22Rv1 (cell line): ENCODE data around the gene SLC49A3.

ENCODE experiments used
- ZFX ChIP-seq: fragments of 450-650 bp; IDR thresholded peaks from 2 replicates; pipeline ENCODE4 v1.6.1; 2017; ENCODE audit warnings: antibody characterized with exemption, borderline replicate concordance
- TF ChIP-seq, protein P1 (sequence below): fragments of 450-650 bp; IDR thresholded peaks from 2 replicates; pipeline ENCODE4 v1.5.1; 2017; ENCODE audit warnings: mild to moderate bottlenecking

GRCh38 chr4:702618-703048, 13.7 kb upstream of the SLC49A3 start:
- TF ChIP-seq, protein P1, sequence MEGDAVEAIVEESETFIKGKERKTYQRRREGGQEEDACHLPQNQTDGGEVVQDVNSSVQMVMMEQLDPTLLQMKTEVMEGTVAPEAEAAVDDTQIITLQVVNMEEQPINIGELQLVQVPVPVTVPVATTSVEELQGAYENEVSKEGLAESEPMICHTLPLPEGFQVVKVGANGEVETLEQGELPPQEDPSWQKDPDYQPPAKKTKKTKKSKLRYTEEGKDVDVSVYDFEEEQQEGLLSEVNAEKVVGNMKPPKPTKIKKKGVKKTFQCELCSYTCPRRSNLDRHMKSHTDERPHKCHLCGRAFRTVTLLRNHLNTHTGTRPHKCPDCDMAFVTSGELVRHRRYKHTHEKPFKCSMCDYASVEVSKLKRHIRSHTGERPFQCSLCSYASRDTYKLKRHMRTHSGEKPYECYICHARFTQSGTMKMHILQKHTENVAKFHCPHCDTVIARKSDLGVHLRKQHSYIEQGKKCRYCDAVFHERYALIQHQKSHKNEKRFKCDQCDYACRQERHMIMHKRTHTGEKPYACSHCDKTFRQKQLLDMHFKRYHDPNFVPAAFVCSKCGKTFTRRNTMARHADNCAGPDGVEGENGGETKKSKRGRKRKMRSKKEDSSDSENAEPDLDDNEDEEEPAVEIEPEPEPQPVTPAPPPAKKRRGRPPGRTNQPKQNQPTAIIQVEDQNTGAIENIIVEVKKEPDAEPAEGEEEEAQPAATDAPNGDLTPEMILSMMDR = no peak
- no peak for TF ChIP-seq ZFX
